ENCODE data around the gene ANAPC16.
"Not testable (repeated sequence)": the region's sequence is repeated elsewhere in the genome, so short reads cannot be mapped to it uniquely, and the experiment has no call there.

Gene ANAPC16

GRCh38 chr10:72218325-72218724 lies 2.5 kb downstream of the ANAPC16 start:
- no peak for FAIRE-seq

- no peak for FAIRE-seq
Observed at GRCh38 chr10:72218726-72219125, 2.9 kb downstream of the ANAPC16 start.

- no peak for FAIRE-seq
Observed at GRCh38 chr10:72219235-72219814, 3.5 kb downstream of the ANAPC16 start.

- no peak for FAIRE-seq
Observed at GRCh38 chr10:72220637-72221036, 4.8 kb downstream of the ANAPC16 start.

GRCh38 chr10:72221278-72221677 lies 5.5 kb downstream of the ANAPC16 start:
- FAIRE-seq = no peak

GRCh38 chr10:72223743-72224101 lies 7.9 kb downstream of the ANAPC16 start:
- FAIRE-seq = no peak

GRCh38 chr10:72224191-72224590 lies 8.4 kb downstream of the ANAPC16 start:
- FAIRE-seq = not testable (repeated sequence)

- no peak for FAIRE-seq
Observed at GRCh38 chr10:72226418-72227027, 10.7 kb downstream of the ANAPC16 start.

- no peak for FAIRE-seq
Observed at GRCh38 chr10:72227826-72228225, 12.0 kb downstream of the ANAPC16 start.

GRCh38 chr10:72228318-72228751 lies 12.5 kb downstream of the ANAPC16 start:
- FAIRE-seq = no peak

GRCh38 chr10:72229261-72230251 lies 13.7 kb downstream of the ANAPC16 start:
- FAIRE-seq = no peak

GRCh38 chr10:72233621-72234020 lies 17.8 kb downstream of the ANAPC16 start:
- FAIRE-seq = no peak

GRCh38 chr10:72234560-72235095 lies 18.8 kb downstream of the ANAPC16 start:
- FAIRE-seq = no peak

- FAIRE-seq = no peak
Observed at GRCh38 chr10:72235544-72236279, 19.9 kb downstream of the ANAPC16 start.

- FAIRE-seq = no peak
Observed at GRCh38 chr10:72238392-72239175, 22.8 kb downstream of the ANAPC16 start.

- no peak for FAIRE-seq
Observed at GRCh38 chr10:72239409-72239808, 23.6 kb downstream of the ANAPC16 start.

GRCh38 chr10:72240371-72240770 lies 24.6 kb downstream of the ANAPC16 start:
- no peak for FAIRE-seq

- no peak for FAIRE-seq
Observed at GRCh38 chr10:72241691-72242252, 26.0 kb downstream of the ANAPC16 start.

GRCh38 chr10:72242675-72243074 lies 26.9 kb downstream of the ANAPC16 start:
- no peak for FAIRE-seq

GRCh38 chr10:72243822-72244437 lies 28.1 kb downstream of the ANAPC16 start:
- FAIRE-seq = no peak

- FAIRE-seq = no peak
Observed at GRCh38 chr10:72244573-72245038, 28.8 kb downstream of the ANAPC16 start.

All from islet of Langerhans (tissue), 1 donor.